GM19397 (cell line): ENCODE data around the gene SOD2.
"Not testable (repeated sequence)": the region's sequence is repeated elsewhere in the genome, so short reads cannot be mapped to it uniquely, and the experiment has no call there.

Source experiments
- ATAC-seq: cut with Tn5 transposase; IDR thresholded peaks from one replicate; pipeline ENCODE4 v1.9.1; 2021; ENCODE audit warnings: mild to moderate bottlenecking, moderate library complexity; ENCODE audit not compliant: unreplicated experiment

The SOD2 gene

DNA sequence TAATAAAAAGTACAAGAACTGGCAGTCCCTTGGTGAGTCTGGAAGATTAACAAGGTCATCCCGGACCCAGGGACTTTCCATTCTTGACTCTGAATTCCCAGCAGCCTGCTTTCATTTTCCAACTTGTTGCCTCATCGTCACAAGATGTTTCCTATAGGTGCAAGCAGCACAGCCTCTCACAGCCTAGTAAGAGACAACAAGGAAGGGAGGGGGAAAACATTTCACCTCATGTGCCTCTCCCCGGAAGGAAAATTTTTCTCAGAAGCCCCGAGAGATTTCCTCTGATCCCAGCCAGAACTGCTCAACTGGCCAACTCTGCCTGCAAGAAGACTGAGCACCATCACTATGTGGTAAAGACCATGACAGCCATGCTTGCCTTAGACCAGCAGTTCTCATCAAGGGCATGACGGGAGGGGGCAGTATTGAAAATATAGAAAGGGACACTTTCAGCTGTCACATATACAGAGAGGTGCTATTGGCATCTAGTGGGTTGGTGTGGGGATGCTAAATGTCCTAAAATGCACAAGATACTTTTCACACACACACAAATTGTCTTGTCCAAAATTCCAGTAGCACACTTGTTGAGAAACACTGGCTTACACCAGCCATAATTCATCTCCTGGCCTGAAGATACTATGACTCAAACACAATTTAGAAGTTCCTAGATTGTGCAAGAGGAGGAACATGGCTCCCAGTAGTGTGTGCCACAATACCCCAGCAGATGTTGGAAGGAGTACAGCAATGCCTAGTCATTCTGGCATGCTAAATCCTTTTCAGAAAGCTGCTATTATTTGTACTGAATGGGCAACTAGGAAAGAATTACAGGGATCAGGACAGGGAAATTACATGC lies 23.4 kb upstream of the SOD2 start:
- ATAC-seq = no peak

DNA sequence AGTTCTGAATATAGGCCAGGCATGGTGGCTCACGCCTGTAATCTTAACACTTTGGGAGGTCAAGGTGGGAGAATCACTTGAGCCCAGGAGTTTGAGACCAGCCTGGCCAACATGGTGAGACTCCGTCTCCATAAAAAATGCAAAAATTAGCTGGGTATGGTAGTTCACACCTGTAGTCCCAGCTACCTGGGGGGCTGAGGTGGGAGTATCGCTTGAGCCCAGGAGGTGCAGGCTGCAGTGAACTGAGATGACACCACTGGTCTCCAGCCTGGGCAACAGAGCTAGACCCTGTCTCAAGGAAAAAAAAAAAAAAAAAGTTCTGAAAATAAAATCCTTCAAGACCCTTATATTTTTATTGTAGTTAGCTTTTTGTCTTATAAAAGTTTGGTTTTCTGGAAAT lies 22.6 kb upstream of the SOD2 start:
- ATAC-seq = no peak

DNA sequence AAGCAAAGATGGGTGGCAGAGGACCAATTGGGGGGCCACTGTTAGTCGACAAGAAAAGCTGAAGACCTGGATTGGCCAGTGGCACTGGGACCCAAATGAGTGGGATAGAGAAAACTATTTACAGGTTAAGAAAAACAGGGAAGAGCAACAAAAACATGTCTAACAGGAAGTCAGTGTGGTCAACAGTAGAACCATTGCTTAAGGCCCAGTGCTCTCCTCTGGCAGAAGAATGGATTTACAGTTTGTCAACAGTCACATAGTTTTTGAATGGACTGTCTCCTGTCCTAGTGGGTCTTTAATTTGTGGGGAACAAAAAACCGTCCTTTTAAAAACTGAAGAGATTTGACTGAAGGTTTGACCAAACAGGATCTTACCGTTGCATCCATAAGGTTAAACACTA lies 22.1 kb upstream of the SOD2 start:
- ATAC-seq = no peak

DNA sequence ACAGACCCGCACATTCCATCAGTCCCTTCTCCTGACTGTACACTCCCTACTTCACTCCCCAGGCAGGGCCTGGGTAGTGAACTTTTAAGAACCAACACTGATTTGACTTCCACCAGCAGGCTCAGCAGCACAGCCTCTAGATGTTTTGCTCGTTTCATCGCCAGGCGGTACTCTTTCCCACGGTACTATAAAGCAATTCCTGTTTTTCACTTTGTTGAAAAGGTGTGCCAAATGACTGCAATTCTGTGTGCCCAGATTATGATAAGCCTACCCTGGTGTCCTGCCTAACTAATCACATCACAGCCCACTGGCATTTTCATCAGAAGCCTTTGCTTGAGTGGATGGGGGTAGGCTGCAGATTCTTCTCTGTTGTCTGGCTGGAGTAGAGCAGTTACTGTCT lies 21.4 kb upstream of the SOD2 start:
- no peak for ATAC-seq

DNA sequence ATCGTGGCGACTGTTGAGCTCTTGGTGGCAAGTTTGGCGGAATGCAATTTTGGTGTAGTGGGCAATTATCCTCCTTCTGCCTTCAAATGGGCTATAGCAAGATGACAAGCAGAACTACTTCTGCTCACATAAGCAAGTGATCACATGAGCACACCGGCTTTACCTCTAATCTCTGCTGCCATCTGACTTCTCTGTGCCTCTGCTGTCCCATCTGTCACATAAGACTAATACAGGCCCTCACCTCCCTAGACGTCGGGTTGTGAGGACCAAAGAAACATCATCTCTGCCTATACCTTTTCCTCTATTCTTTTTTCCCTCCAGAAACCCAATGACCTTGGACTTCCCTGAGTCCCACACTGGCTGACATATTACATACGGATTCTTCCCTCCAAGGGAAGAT lies 20.9 kb upstream of the SOD2 start:
- no peak for ATAC-seq

DNA sequence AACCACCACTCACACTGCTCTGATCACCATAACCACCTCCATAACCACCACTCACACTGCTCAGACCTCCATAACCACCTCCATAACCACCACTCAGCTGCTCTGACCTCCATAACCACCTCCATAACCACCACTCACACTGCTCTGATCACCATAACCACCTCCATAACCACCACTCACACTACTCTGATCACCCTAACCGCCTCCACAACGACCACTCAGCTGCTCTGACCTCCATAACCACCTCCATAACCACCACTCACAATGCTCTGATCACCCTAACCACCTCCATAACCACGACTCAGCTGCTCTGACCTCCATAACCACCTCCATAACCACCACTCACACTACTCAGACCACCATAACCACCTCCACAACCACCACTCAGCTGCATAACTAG lies 19.3 kb upstream of the SOD2 start:
- not testable (repeated sequence) for ATAC-seq

DNA sequence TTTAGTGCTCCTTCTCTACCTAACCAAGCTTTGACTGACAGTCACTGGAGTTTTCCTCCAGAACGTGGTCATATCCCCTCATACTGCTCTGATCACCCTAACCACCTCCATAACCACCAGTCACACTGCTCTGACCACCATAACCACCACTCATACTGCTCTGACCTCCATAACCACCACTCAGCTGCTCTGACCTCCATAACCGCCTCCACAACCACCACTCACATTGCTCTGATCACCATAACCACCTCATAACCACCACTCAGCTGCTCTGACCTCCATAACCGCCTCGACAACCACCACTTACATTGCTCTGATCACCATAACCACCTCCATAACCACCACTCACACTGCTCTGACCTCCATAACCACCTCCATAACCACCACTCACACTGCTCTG lies 17.6 kb upstream of the SOD2 start:
- ATAC-seq = not testable (repeated sequence)

DNA sequence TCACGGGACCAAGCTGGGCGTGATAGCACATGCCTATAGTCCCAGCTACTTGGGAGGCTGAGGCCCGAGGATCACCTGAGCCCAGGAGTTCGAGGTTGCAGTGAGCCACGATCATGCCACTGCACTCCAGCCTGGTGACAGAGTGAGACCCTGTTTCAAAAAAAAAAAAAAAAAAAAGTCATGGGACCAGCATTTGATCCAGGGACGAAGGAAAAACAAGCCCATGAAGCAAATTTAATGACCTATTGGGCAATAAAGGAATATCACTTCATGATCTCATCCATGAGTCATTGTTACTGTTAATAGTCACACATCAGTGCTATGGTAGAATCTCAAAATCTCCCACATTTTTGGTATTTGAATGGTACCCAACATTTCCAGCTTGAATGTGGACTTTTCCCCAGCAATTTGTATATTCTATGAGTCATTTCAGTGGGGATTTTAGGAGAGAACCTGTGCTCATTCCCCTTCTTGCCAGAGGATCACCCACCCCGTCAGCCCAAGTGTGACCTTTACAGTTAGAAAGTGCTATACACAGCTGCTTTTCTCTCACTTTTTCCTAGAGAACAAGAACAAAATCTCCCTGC lies 8.5 kb upstream of the SOD2 start:
- no peak for ATAC-seq

DNA sequence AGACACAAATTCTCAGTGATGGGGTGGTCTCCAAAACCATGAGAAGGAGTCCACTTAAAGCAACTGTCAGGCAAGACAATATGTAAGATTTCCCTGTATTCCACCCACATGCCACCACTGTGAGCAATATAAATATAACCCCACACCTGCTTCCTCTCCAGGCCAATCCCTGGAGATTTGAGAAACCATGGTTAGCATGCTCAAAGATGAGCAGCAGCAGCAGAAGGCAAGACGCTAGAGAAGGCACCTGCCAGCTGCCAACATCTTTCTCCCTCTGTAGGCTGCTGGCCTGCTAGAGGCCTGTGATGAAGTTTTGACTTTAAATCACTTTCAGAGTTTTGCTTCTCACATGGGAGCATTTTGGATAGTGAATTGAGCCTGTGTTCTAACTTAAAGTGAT lies 7.9 kb upstream of the SOD2 start:
- ATAC-seq = no peak

DNA sequence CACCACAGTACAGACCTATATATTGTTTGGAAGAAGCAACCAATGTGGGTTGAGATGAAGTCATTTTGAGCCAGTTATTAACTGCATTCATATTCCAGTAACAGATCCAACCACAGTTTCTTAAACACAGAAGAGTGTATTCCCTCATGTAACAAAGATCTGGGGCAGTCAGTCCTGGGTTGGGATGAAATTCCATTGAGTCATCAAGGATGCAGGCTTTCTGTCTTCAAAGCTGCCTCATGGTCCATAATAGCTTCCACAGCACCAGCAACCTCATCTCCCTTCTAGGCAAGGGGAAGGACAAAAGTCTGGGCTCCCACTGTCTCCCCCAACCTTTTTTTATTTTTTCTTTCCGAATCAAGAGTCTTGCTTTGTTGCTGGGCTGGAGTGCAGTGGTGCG lies 2.9 kb upstream of the SOD2 start:
- no peak for ATAC-seq

DNA sequence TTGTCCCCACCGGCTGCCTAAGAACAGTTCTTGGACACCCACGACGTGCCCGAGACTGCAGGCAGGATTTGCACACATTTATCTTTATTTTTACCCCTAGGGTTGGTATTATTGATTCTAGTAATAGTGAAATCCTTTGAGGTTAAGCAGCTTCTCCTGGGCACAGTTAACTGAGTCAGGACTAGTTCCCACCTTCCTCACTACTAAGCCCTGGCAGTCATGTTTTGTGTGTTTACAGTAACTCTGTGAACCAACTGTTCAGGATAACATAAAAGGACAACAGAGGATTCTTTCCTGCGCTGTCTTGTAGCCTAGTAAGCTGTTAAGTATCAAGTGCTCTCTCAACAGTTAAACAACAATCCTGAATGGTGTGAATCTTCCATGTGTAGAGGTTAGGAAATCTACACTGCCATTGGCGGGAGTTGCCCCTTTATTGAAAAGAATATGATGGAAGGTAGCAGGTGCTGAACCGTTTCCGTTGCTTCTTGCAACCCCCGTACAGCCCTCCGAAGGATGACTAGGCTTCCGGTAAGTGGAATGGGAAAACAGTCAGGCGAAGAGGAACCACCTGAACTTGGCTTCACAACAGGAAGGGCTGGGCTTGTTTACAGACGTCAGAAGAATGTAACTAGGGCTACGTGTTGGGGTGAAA lies 979 bp upstream of the SOD2 start:
- ATAC-seq = no peak

DNA sequence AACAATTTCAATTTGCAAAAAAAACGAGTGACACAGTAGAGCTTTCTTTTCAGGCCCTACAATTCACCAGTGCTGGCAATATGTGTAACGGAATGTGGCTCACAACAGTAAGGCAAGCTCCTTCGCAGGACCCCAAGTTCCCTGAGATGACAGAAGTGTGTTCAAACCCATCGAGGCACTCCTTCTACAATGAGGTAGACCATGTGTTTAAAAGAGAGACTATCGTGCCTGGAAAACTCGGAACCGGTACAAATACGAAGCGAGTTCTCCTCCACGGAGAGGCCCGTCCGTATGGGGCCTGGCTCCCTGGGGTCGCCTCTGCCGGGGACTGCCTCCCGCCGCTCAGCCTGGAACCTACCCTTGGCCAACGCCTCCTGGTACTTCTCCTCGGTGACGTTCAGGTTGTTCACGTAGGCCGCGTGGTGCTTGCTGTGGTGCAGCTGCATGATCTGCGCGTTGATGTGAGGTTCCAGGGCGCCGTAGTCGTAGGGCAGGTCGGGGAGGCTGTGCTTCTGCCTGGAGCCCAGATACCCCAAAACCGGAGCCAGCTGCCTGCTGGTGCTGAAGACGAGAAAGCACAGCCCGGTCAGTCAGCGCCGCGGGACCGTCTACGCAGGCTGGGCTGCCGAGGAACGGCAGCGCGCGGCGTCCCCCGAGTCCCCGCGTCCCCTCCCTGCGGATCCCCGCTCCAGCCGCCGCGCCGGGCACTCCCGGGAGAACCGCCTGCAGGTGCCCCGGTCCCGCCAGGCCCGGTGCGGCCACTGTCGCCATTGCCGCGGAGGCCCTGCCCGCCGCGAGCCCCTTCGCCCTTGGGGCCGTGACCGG lies 526 bp downstream of the SOD2 start:
- ATAC-seq = peak; percentile 27

DNA sequence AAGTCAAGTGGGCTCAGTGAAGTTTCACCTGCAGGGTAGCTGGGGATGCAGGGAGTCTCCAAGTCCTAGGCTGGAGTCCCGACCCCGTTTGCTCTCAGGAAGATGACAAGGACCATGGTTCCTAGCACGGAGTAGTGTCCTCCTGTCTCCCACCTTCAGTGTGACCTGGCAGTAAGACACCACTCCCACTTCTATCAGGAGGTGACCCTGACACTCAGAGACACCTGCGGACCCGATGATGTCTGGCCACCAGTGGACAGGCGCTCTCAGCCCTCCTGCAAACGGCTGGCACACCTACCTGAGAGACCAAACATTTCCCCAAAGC lies 1.1 kb downstream of the SOD2 start:
- ATAC-seq = no peak

DNA sequence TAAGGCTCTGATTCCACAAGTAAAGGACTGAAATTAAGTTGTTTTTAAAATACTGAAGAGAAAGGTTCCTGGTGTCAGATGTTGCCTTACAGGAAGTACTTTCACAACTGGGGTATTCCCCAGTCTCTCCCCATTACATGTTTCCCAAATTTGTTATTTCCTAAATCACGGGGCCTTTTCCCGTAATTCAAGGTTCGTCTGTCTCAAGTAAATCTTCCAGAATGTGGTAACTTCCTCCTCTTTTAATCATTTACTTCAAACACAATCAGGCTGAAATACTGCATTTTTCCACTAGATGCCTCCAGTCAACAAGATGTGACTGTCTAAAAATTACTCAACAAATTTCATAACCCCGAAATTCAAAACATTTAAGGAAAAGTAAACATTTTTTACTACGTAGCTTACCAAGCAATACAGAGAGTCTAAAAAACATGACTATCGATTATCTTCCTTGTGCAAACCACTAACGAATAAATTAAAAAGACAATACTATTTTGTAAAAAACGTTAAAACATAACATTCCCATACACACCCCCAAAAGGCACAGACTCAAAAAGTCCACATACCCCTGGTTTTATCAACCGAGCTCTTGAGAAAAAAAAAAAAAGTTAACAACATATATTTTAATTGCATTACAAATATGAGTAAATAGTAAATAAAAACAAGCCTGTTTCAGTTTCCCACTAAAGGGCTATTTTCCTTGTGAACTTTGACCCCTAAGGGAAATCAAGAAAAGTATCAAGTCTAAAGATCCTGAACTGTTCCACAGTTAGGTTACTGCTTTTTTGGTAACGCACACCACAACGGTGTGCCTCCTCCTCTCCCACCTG lies 1.7 kb downstream of the SOD2 start:
- no peak for ATAC-seq

DNA sequence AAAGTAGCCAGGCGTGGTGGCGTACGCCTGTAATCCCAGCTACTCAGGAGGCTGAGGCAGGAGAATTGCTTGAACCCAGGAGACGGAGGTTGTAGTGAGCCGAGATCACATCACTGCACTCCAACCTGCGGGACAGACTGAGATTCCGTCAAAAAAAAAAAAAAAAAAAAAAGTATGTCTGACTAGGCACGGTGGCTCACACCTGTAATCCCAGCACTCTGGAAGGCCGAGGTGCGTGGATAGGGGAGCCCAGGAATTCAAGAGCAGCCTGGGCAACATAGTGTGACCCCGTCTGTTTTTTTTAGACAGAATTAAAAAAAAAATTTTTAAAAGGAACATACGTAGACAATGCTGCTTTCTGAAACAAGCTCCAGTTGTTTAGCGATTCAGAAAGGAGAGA lies 2.9 kb downstream of the SOD2 start:
- not testable (repeated sequence) for ATAC-seq

DNA sequence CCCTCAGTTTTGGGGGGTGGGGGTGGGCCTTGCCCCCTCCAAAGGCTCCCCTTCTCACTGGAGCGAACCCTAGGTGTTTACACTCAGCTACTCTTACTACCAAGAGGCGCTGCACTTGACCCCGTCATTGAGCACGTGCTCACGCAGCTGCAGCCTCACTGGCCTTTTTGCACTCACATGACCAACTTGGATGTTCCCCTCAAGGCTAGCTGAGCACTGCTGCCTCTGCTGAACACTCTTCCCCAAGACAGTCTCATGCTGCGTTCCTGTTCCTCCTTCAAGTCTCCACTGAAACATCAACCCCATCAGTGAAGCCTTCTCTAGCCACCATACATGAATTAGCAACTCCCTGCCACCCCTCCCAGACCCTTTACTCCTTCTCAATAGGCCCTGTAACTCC lies 4.0 kb downstream of the SOD2 start:
- ATAC-seq = no peak

DNA sequence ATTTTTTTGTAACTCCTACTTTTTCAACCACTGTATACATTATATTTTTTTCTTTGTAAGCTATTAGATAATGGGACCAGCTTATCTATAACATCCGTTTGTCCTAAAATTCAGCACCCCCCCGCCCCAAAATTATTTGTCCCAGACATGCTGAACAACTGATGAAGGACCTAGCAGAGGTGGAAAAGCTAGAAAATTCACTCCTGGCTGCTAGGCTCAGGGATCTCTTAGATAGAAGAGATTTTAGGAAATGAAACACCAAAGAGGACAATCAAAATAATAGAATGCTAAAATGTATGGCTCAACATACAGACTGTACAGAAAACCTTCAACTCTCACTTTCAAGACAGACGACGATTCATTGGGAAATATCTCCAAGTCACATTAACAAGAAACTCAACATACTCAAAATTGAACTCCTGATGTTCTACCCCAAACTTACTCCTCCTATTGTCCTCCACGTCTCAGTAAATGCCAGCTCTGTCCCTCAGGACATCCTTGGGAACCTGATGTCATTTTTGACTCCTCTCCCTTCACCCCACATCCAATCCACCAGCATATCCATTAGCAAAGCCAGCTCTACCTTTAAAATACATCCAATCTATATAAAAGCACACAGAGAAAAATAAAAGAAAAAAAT lies 4.7 kb downstream of the SOD2 start:
- no peak for ATAC-seq

DNA sequence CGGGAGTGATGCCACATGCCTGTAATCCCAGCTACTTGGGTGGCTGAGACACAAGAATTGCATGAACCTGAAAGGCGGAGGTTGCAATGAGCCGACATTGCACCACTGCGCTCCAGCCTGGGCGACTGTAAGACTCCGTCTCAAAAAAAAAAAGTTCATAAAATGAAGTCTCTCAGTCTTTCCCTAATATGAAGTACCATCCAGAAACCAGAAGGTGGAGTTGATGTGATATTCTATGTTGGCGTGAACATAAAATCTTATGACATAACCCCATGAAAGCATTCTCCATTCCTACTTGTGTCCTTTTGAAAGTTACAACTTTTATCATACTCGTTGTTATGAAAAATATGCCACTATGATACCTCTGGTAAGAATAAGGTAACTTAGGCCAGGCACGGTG lies 5.7 kb downstream of the SOD2 start:
- no peak for ATAC-seq

DNA sequence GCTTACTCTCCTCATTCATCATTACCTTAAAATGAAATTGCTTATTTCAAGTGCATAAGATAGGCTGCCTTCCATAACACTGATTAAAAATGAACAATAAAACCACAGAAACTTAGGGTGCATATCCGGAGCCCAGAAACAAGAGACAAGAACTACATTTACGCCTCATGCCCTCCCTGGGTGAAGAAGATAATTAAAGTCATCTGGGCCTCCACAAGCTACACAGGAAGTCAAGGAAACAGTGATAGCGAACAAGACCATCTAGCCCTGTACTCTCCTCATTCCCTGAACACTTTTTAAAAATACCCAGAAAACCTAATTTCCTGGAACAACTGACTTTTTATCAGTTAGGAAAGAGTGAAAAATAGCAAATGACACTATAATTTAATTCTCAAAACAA lies 6.3 kb downstream of the SOD2 start:
- no peak for ATAC-seq

DNA sequence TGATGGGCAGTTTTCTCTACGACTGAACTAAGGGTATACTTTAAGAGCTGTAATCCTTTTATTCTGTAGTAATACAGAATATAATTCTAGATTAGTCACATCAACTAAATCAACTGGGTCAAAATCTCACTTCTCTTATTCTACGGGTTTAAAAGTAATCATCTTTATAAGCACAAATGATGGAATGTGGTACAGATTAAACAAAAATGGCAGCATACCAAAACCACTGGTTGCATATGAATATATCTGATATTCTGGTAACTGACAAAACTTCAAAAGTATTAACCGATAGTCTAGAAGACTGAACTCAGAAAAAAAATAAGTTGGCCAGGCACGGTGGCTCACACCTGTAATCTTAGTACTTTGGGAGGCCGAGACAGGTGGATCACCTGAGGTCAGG lies 7.0 kb downstream of the SOD2 start:
- ATAC-seq = no peak
